ENCODE measurements around the gene PPP2R5D. TPM values are rescaled to one million over a fixed set of nuclear protein-coding genes. Genes with fewer than 3 reads are reported as not detected.

Gene PPP2R5D
- total RNA-seq, 1 donor from 2014 or later = 52.2 TPM

DNA sequence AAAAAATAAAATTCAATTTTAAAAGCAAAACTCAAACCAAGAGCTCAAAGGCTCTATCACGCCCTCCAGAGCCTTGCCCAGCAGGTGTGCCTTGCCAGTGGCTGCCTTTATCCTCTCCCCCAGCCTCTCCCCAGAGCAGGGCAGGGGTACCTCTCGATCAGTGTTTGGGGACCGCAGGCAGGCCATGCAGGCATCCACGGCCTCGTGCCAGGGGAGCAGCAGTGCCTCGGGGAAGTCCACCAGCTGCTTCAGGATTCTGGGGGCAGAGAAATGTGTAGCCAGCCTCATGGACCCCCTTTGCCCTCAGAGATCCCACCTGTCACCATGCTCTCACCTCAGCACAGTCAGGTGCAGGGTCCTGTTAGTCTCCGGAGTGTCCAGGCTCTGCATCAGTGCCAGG, 63.6 kb downstream of the PPP2R5D start:
- Mint-ChIP-seq H3K36me3 (ENCODE audit: insufficient read depth) (peaks cover 27% of the 10 kb centered on the region), H3K27me3 (no peaks in the 10 kb centered on the region), H3K4me3 (ENCODE audit: low read depth) (no peak overlapping the region), H3K27ac (no peak overlapping the region), H3K4me1 (ENCODE audit: low read depth) (peaks cover 17% of the 10 kb centered on the region), H3K9me3 (ENCODE audit: low read depth) (no peaks in the 10 kb centered on the region)
- TF ChIP-seq, protein P1, sequence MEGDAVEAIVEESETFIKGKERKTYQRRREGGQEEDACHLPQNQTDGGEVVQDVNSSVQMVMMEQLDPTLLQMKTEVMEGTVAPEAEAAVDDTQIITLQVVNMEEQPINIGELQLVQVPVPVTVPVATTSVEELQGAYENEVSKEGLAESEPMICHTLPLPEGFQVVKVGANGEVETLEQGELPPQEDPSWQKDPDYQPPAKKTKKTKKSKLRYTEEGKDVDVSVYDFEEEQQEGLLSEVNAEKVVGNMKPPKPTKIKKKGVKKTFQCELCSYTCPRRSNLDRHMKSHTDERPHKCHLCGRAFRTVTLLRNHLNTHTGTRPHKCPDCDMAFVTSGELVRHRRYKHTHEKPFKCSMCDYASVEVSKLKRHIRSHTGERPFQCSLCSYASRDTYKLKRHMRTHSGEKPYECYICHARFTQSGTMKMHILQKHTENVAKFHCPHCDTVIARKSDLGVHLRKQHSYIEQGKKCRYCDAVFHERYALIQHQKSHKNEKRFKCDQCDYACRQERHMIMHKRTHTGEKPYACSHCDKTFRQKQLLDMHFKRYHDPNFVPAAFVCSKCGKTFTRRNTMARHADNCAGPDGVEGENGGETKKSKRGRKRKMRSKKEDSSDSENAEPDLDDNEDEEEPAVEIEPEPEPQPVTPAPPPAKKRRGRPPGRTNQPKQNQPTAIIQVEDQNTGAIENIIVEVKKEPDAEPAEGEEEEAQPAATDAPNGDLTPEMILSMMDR (IDR thresholded peaks at IDR 0.05; ENCODE audit: unreplicated experiment) = no peak
- DNase-seq (ENCODE audit: low spot score, unreplicated experiment) = no peak

DNA sequence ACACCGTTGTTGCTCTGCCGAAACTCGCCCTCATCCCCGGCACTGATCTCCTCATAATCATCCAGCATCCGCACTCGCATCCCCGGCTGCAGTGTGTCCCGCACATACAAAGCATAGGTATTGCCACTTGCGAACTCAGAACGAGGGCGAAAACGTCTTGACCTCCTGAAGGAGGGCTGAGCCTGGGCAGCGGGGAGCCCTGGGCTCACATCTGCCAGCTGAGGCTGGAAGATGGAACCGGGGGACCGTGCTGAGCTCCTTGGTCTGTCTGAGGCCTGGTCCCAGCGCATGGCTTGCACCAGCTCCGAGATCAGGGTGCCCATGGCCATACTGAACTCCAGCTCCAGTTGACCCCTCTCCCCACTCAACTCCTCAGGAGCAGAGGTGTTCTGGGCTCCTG, 66.6 kb downstream of the PPP2R5D start:
- Mint-ChIP-seq H3K9me3 (ENCODE audit: low read depth) (no peaks in the 10 kb centered on the region), H3K4me1 (ENCODE audit: low read depth) (peaks cover 23% of the 10 kb centered on the region), H3K36me3 (ENCODE audit: insufficient read depth) (peaks cover 20% of the 10 kb centered on the region), H3K27ac (peak overlapping the region; percentile 68), H3K27me3 (no peaks in the 10 kb centered on the region), H3K4me3 (ENCODE audit: low read depth) (no peak overlapping the region)
- TF ChIP-seq, protein P1 (IDR thresholded peaks at IDR 0.05; ENCODE audit: unreplicated experiment) = no peak
- no peak for DNase-seq (ENCODE audit: low spot score, unreplicated experiment)

DNA sequence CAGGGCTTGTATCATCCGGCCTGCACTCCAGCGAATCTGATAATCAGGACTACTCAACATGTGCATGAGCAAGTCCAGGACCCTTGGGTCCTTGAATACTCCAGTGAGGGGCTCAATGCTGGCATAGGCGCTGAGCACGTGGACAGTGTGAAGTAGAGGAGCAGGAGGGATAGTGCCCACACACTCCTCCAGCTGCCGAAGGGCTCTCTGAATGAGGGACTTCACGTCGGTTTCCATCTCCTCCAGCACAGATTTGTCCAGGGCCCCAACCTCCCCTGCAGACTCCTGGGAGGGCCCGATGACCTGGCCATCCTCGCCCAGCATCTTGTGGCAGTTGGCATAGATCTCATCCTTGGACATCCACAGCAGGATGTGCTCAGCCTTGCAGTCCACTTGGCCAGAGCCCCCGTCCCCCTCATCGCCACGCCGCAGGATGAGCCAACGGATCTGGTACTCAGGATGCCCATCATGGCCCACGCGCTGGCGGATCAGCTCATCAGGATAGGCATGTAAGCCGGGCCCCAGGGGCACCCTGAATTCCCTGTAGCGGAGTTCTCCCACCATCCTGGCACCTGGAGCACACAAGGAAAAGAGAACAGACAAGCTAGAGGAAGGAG, 68.0 kb downstream of the PPP2R5D start:
- Mint-ChIP-seq H3K36me3 (ENCODE audit: insufficient read depth) (peaks cover 14% of the 10 kb centered on the region), H3K27me3 (no peaks in the 10 kb centered on the region), H3K27ac (peak overlapping the region; percentile 92), H3K4me1 (ENCODE audit: low read depth) (peaks cover 23% of the 10 kb centered on the region), H3K9me3 (ENCODE audit: low read depth) (no peaks in the 10 kb centered on the region), H3K4me3 (ENCODE audit: low read depth) (peak overlapping the region; percentile 95)
- DNase-seq (ENCODE audit: low spot score, unreplicated experiment) = no peak
- TF ChIP-seq, protein P1 (IDR thresholded peaks at IDR 0.05; ENCODE audit: unreplicated experiment) = no peak

DNA sequence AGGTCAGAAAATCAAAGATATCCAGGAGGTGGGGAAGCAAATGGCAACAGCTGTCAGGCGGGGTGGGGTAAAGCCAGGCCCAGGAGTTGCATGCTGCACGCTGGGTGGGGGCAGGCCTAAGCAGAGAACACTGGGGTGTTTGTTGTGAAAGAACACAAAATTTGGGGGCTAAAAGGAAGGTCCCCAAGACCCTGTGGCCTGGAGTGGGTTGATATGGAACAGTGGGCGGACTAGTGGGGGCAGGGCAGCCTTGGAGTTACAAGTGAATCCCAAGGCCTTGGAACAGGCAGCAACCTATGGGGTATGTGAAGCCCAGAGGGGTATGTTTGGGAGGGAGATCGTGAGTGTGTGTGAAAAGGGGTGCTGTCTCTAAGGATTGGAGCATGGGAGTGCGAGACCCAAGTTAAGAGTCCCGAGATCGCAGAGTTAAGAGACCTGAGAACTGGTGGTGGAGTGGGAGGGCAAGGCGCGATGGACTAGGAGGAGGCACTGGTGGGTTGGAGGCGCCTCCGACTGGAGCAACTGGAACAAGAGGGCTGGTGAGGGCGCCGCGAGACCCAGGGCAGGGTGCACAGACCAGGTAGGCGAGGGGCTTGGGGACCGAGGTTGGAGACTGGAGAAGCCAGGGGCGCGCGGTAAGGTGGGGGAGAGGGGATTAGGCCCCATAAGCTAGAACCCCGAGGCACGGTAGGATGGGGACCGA, 68.6 kb downstream of the PPP2R5D start:
- H3K4me3 Mint-ChIP-seq (ENCODE audit: low read depth) = peak overlapping the region; percentile 95
- DNase-seq (ENCODE audit: low spot score, unreplicated experiment) = no peak
- H3K9me3 Mint-ChIP-seq (ENCODE audit: low read depth) = no peaks in the 10 kb centered on the region
- H3K27ac Mint-ChIP-seq = peak overlapping the region; percentile 92
- H3K27me3 Mint-ChIP-seq = no peaks in the 10 kb centered on the region
- peaks cover 13% of the 10 kb centered on the region for H3K36me3 Mint-ChIP-seq (ENCODE audit: insufficient read depth)
- TF ChIP-seq, protein P1 (IDR thresholded peaks at IDR 0.05; ENCODE audit: unreplicated experiment) = no peak
- peaks cover 23% of the 10 kb centered on the region for H3K4me1 Mint-ChIP-seq (ENCODE audit: low read depth)

DNA sequence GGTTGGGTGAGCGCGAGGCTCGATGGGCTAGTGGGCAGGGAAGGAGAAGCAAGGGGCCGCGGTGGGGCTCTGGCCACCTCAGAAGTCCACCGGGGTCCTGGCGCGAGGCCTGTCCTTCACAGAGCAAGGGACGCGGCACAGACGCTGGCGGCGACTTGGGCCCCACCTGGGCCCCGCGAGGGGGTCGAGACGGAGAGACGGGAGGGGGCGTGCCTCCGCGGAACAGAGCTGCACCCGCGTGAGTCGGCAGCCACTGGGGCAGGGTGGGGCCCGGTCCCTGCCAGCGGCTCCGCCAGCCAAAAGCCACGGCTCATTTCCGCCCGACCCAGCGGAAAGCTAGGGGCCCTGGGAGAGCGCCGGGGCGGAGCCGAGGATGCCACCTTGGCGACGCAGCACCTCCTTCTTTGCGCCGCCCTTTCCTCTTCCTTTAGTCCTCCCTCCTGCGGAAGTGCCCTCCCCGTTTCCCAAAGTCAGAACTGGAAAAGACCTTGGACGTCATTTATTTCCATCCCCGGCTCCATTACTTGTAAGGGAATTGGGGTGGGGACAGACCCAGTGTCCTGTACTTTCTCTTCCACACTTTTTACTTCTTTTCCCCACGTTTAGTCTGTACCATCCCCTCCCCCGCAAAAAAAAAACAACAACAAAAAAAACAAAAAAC, 69.3 kb downstream of the PPP2R5D start, which contains the start of gene CUL7:
Gene CUL7, minus strand, starts transcription at position 307 of the 661 bp plus-strand sequence. CDS start 1,063 bp downstream, outside the sequence.
- Mint-ChIP-seq H3K27ac (peak within 1 kb of the TSS; percentile 92), H3K27me3 (no peaks in the 10 kb centered on the region), H3K9me3 (ENCODE audit: low read depth) (no peaks in the 10 kb centered on the region), H3K36me3 (ENCODE audit: insufficient read depth) (peaks cover 13% of the 10 kb centered on the region), H3K4me3 (ENCODE audit: low read depth) (peak within 1 kb of the TSS; percentile 95), H3K4me1 (ENCODE audit: low read depth) (peaks cover 28% of the 10 kb centered on the region)
- TF ChIP-seq, protein P1 (IDR thresholded peaks at IDR 0.05; ENCODE audit: unreplicated experiment) = no peak
- DNase-seq (ENCODE audit: low spot score, unreplicated experiment) = peak; percentile 74
